SK-N-SH treated with all-trans-retinoic acid at 6 μM for 48 hours (cell line): ENCODE data around the gene GHITM.
"Not testable (repeated sequence)": the region's sequence is repeated elsewhere in the genome, so short reads cannot be mapped to it uniquely, and the experiment has no call there.

Source experiments
- CREB5 ChIP-seq: fragments of 250-450 bp; sonication (Bioruptor Pico); IDR thresholded peaks from 2 replicates; pipeline ENCODE4 v1.5.1; 2020; ENCODE audit warnings: low read depth, mild to moderate bottlenecking, moderate library complexity
- CSRNP3 ChIP-seq: fragments of 250-450 bp; sonication (Bioruptor Pico); IDR thresholded peaks from 2 replicates; pipeline ENCODE4 v1.5.1; 2021; ENCODE audit warnings: mild to moderate bottlenecking, moderate library complexity
- ESRRG ChIP-seq: fragments of 250-450 bp; sonication (Bioruptor Pico); IDR thresholded peaks from 2 replicates; pipeline ENCODE4 v1.6.1; 2021; ENCODE audit warnings: mild to moderate bottlenecking
- GLIS3 ChIP-seq: fragments of 250-450 bp; sonication (Bioruptor Pico); IDR thresholded peaks from 2 replicates; pipeline ENCODE4 v1.5.0; 2020; ENCODE audit warnings: mild to moderate bottlenecking, moderate library complexity
- OSR1 ChIP-seq: fragments of 250-450 bp; sonication (Bioruptor Pico); IDR thresholded peaks from 2 replicates; pipeline ENCODE4 v1.8.0; 2022; ENCODE audit warnings: moderate library complexity, mild to moderate bottlenecking, inconsistent platforms
- PATZ1 ChIP-seq: fragments of 250-450 bp; sonication (Bioruptor Pico); IDR thresholded peaks from 2 replicates; pipeline ENCODE4 v1.8.0; 2020; ENCODE audit warnings: mild to moderate bottlenecking, moderate library complexity, borderline replicate concordance
- RARB ChIP-seq: fragments of 250-450 bp; sonication (Bioruptor Pico); IDR thresholded peaks from 2 replicates; pipeline ENCODE4 v1.8.0; 2021; ENCODE audit warnings: mild to moderate bottlenecking, moderate library complexity
- SNAI2 ChIP-seq: fragments of 250-450 bp; sonication (Bioruptor Pico); IDR thresholded peaks from 2 replicates; pipeline ENCODE4 v1.5.0; 2020; ENCODE audit warnings: mild to moderate bottlenecking, moderate library complexity
- TOX ChIP-seq: fragments of 250-450 bp; sonication (Bioruptor Pico); IDR thresholded peaks from 2 replicates; pipeline ENCODE4 v1.8.0; 2021; ENCODE audit warnings: mild to moderate bottlenecking, moderate library complexity, borderline replicate concordance
- ZC3H10 ChIP-seq: fragments of 250-450 bp; sonication (Bioruptor Pico); IDR thresholded peaks from 2 replicates; pipeline ENCODE4 v1.5.1; 2021; ENCODE audit warnings: mild to moderate bottlenecking, moderate library complexity
- ZFP3 ChIP-seq: fragments of 250-450 bp; sonication (Bioruptor Pico); IDR thresholded peaks from 2 replicates; pipeline ENCODE4 v1.5.0; 2020; ENCODE audit warnings: mild to moderate bottlenecking, moderate library complexity
- ZFP30 ChIP-seq: fragments of 450-650 bp; formaldehyde crosslinking; IDR thresholded peaks from 2 replicates; pipeline ENCODE4 v1.5.0; 2022; ENCODE audit warnings: mild to moderate bottlenecking, moderate library complexity
- ZNF8 ChIP-seq: fragments of 450-650 bp; formaldehyde crosslinking; IDR thresholded peaks from 2 replicates; pipeline ENCODE4 v1.5.0; 2020; ENCODE audit warnings: mild to moderate bottlenecking, moderate library complexity

GRCh38 chr10:84109772-84110171 is 29.5 kb upstream of the GHITM start:
- TF ChIP-seq PATZ1 (CRISPR knock-in tag); CREB5; OSR1; TOX (CRISPR knock-in tag); ESRRG (CRISPR knock-in tag); GLIS3 (CRISPR knock-in tag); ZC3H10 (CRISPR knock-in tag); ZFP30 (CRISPR knock-in tag); RARB (CRISPR knock-in tag); CSRNP3; SNAI2 (CRISPR knock-in tag); ZNF8 (CRISPR knock-in tag); ZFP3 (CRISPR knock-in tag): not testable (repeated sequence)
